PC-3 (cell line): Measurements from ENCODE around the gene LRRC45.

Experiments used
- EZH2 ChIP-seq: fragments of 300-600 bp; sonication (generic); IDR thresholded peaks from one replicate; pipeline ENCODE4 v1.6.1; 2017; ENCODE audit warnings: antibody characterized with exemption, mild to moderate bottlenecking, low read length; ENCODE audit not compliant: unreplicated experiment
- EZH2phosphoT487 ChIP-seq: fragments of 300-600 bp; sonication (generic); IDR thresholded peaks from 2 replicates; pipeline ENCODE4 v1.6.1; 2018; ENCODE audit warnings: mild to moderate bottlenecking, antibody characterized with exemption, low read length, borderline replicate concordance
- TF ChIP-seq, protein P1 (sequence below): fragments of 300-600 bp; sonication (generic); conservative IDR thresholded peaks from 2 replicates; pipeline ENCODE4 v1.5.1; 2017; ENCODE audit warnings: antibody characterized with exemption, low read depth, mild to moderate bottlenecking, low read length

DNA sequence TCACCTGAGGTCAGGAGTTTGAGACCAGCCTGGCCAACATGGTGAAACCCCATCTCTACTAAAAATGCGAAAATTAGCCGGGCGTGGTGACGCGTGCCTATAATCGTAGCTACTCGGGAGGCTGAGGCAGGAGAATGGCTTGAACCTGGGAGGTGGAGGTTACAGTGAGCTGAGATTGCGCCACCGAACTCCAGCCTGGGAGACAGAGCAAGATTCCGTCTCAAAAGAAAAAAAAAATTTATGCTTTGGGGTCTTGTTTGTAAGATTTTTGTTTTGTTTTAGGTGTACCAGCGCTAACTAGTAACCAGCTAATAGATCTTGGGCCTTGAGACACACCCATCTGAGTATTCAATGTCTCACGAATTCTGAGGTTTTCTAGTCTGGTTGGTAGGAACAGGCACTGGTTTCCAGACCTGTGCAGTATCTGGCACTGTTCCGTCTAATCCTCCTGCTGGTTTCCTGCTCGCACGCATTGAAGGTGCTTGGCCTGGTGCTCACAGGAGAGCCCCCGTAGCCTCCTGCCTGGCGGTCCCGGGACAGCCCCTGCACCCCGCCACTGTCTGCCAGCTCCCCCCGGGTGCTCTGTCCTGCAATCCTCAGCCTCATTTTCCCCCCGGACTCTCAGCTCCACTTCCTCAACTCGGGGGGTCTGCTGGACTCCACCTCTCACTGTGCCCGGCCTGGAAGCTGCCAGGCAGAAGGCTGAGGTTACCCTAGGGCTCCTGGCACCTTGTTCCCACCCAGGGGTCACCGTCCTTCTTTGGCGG lies 53.1 kb downstream of the LRRC45 start:
- TF ChIP-seq, protein P1, sequence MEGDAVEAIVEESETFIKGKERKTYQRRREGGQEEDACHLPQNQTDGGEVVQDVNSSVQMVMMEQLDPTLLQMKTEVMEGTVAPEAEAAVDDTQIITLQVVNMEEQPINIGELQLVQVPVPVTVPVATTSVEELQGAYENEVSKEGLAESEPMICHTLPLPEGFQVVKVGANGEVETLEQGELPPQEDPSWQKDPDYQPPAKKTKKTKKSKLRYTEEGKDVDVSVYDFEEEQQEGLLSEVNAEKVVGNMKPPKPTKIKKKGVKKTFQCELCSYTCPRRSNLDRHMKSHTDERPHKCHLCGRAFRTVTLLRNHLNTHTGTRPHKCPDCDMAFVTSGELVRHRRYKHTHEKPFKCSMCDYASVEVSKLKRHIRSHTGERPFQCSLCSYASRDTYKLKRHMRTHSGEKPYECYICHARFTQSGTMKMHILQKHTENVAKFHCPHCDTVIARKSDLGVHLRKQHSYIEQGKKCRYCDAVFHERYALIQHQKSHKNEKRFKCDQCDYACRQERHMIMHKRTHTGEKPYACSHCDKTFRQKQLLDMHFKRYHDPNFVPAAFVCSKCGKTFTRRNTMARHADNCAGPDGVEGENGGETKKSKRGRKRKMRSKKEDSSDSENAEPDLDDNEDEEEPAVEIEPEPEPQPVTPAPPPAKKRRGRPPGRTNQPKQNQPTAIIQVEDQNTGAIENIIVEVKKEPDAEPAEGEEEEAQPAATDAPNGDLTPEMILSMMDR: no peak
- no peak for TF ChIP-seq EZH2
- no peak for TF ChIP-seq EZH2phosphoT487
